AG10803 (cell line): Measurements from ENCODE around the gene ARHGAP22.
A peak's percentile ranks its signal among the peaks of the same experiment; 100 is the strongest.

Experiments used
- DNase-seq: peaks from one replicate; pipeline ENCODE4 v3.0.0; 2010; ENCODE audit warnings: low read depth
- H3K4me3 ChIP-seq: 2 replicates; pipeline ENCODE4 v1.5.1; 2011; ENCODE audit warnings: mild to moderate bottlenecking, low read length, control low read depth
- TF ChIP-seq, protein P1 (sequence below): conservative IDR thresholded peaks from 2 replicates; pipeline ENCODE4 v1.5.1; 2011; ENCODE audit warnings: mild to moderate bottlenecking, low read length, control low read depth, inconsistent platforms

ARHGAP22 gene

DNA sequence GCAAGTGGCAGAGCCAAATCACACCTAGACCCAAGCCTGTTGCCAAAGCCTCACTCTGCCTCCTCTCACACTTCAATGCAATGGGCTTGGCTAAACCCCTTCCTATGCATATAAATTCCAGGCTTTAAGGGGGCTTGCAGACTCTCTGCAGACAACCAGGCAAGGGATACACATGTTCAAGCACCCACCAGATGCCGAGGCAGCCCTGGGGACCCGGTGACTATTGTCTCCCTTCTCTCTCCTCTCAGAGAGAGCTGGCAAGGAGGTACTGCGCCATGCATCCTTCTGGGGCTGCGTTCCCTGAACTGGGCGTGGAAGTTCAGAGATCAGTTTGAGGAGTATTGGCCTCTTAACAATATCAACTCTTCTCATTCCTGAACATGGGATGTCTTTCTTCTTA is 131.2 kb downstream of the ARHGAP22 start:
- no peak overlapping the region for H3K4me3 ChIP-seq
- DNase-seq = no peak
- TF ChIP-seq, protein P1, sequence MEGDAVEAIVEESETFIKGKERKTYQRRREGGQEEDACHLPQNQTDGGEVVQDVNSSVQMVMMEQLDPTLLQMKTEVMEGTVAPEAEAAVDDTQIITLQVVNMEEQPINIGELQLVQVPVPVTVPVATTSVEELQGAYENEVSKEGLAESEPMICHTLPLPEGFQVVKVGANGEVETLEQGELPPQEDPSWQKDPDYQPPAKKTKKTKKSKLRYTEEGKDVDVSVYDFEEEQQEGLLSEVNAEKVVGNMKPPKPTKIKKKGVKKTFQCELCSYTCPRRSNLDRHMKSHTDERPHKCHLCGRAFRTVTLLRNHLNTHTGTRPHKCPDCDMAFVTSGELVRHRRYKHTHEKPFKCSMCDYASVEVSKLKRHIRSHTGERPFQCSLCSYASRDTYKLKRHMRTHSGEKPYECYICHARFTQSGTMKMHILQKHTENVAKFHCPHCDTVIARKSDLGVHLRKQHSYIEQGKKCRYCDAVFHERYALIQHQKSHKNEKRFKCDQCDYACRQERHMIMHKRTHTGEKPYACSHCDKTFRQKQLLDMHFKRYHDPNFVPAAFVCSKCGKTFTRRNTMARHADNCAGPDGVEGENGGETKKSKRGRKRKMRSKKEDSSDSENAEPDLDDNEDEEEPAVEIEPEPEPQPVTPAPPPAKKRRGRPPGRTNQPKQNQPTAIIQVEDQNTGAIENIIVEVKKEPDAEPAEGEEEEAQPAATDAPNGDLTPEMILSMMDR = no peak

DNA sequence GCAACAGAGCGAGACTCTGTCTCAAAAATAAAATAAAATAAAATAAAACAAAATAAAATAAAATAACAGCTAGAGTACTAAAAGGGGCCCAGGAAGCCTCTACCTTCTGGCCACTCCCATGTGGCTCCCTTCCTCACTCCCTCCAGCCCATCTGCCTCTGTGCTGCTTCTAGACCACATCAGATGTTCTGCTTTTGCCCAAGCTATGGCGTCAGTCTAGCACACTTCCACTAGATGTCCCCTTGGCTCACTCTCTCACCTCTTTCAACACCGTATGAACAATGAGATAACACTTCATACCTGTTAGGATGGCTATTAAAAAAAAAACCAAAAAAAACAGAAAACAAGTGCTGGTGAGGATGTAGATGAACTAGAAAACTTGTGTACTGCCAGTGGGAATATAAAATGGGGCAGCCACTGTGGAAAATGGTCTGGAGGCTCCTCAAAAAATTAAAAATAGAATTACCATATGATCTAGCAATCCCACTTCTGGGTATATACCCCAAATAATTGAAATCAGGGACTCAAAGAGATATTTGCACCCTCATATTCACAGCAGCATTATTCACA is 132.3 kb downstream of the ARHGAP22 start:
- DNase-seq = no peak
- TF ChIP-seq, protein P1 = no peak
- no peak overlapping the region for H3K4me3 ChIP-seq

DNA sequence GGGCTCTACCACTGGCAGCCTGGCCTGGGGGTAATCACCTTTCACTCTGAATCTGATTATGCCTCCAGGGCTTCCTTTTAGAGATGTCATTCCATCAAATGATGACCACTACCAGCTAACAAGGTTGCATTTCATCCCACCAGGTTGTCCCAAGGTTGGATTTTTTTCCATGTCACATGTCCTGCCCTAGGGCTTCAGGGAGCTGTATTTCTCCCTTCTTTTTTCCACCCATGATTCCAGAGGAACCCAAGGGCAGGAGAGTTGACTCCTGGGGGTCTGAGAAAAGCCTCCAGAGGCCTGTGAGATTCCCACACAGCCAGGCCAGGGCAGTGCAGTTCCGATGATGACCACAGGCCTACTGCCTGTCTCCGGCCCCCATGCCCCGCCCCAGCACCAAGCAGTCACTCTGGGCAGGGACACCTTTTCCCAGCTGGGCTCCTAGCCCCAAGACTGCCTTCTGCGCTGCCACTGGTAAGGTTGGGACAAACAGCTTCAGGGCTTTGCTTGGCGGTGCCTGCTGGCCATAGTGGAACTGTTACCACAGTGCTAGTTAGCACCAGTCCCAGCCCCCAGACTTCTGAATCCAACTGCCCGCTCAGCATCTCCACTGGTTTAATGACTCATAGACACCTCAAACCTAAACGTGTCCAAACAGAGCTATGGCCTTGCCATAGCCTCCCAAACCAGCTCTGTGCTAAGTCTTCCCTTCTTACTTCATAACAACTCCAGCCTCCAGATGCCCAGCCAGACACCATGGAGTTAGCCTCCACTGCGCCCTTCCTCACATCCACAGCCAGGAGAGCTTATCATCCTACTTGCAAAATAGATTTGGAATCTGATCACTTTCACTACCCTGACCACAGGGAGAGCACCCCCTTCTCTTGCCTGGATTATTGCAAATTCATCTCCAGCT is 133.7 kb downstream of the ARHGAP22 start:
- DNase-seq = peak; percentile 33
- TF ChIP-seq, protein P1 = no peak
- no peak overlapping the region for H3K4me3 ChIP-seq

DNA sequence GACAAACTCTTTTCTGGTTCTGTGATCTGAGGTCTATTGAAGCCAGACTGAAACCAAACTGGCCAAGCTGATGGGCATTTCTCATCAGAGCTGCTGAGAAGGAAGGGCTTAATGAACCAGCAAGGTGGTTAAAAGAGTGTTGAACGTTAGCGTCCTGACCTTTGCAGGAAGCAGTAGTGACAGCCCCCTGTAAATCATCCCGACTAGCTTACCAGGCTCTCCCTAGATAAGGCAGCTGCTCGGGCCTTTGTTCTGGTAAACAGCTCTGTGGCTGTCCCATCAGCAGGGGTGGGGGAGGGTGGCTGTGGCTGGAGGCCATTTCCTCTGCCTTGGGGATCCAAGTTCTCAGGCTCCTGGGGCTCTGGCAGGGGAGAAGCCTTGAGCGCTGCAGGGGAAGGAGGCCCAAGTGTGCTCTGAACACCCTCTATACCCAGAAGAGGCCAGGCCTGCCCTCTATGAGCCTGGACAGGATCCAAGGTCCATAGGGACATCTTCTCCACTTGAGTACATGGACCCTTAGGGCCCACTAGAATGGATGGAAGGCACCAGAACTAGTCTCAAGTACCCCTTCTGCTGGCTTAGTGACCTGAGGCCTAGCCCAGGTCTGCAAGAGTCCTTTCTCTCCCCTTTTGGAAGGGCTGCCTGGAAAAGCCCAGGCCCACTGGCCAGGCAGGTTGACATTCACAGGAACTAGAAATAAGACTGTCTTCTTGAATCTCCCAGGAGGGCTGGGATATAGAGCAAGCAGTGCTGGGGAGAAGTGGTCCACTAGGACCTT is 134.6 kb downstream of the ARHGAP22 start:
- no peak for DNase-seq
- TF ChIP-seq, protein P1 = no peak
- H3K4me3 ChIP-seq = no peak overlapping the region

DNA sequence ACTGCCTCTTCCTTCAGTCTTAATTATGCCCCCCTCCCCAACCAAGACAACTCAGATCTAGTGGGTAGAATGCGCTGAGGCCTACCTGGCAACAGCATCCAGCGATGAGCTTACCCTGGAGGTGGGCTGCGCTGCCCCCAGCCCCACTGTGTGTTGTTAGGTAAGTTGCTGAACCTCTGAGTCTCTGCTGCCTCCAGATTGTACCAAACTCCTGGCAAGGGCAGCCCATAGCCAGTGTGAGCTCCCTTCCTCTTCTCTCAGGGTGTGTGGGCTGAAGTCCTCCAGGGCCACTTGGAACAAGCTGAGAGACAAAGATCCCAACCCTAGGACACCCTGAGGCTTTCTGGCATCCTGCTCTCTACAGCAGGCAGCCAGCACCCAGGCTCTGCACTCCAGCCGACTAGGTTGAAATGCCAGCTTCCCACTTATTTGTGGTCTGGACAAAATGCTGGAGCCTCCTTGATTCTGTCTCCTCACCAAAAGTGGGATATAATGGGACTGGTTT is 135.3 kb downstream of the ARHGAP22 start:
- no peak for DNase-seq
- TF ChIP-seq, protein P1 = no peak
- H3K4me3 ChIP-seq = no peak overlapping the region

DNA sequence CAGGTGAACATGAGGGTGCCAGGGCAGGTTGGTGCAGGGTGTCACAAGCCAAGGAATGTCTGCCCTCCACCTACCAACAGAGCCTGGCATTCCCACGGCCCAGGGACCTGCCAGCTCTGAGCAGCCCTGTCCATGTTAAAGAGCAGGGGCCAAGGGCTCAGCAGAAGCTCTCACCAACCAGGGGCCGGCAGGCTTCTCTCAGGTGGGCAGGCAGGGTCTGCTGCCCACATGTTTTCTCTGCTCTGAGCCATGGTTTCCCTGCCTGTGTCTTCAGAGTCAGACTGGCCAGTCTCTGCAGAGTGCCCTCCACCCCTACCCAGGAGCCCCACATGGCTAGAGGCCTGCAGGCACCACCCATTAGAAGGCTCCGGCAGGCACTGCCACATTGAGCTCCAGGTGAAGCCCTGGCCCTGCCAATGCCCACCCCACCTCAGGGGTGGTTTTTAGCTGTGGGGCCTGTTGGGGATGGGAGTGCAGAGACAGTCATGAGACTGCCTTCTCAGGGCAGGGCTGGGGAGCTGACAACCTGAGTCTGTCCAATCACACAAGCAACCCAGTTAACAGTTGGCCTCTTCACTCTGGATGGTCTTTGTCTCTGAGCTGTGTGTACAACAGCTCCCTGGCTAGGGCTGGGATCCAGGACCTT is 135.9 kb downstream of the ARHGAP22 start:
- no peak overlapping the region for H3K4me3 ChIP-seq
- no peak for DNase-seq
- TF ChIP-seq, protein P1 = no peak
